HepG2 (cell line): ENCODE measurements around the gene CD248. TPM values are rescaled to one million over a fixed set of nuclear protein-coding genes. Genes with fewer than 3 reads are reported as not detected.

Experiments used
- ATF2 ChIP-seq: sonication (generic); formaldehyde crosslinking; IDR thresholded peaks from 2 replicates; pipeline ENCODE4 v1.4.0; 2020; ENCODE audit warnings: missing genetic modification reagents
- CSRNP2 ChIP-seq: sonication (generic); formaldehyde crosslinking; conservative IDR thresholded peaks from 2 replicates; pipeline ENCODE4 v1.8.0; 2022; ENCODE audit warnings: low read depth, missing genetic modification reagents
- GFI1 ChIP-seq: sonication (generic); formaldehyde crosslinking; IDR thresholded peaks from 2 replicates; pipeline ENCODE4 v1.5.0; 2020; ENCODE audit warnings: missing genetic modification reagents, mild to moderate bottlenecking, borderline replicate concordance
- HNRNPK ChIP-seq: fragments of 200-400 bp; formaldehyde crosslinking; IDR thresholded peaks from 2 replicates; pipeline ENCODE4 v1.6.1; 2018; ENCODE audit warnings: low read length, low read depth, moderate library complexity, mild to moderate bottlenecking; ENCODE audit not compliant: poor library complexity, severe bottlenecking
- KLF11 ChIP-seq: IDR thresholded peaks from 2 replicates; pipeline ENCODE4 v1.6.1; 2016; ENCODE audit warnings: missing compliant biosample characterization
- NFKB2 ChIP-seq: sonication (generic); formaldehyde crosslinking; IDR thresholded peaks from 2 replicates; pipeline ENCODE4 v1.4.0; 2020; ENCODE audit warnings: missing genetic modification reagents, borderline replicate concordance
- RELA ChIP-seq: sonication (generic); formaldehyde crosslinking; IDR thresholded peaks from 2 replicates; pipeline ENCODE4 v1.4.0; 2020; ENCODE audit warnings: missing genetic modification reagents
- SMARCC2 ChIP-seq: fragments of 450-650 bp; IDR thresholded peaks from 2 replicates; pipeline ENCODE4 v1.6.1; 2017; ENCODE audit warnings: antibody characterized with exemption, mild to moderate bottlenecking
- SMC3 ChIP-seq: IDR thresholded peaks from 2 replicates; pipeline ENCODE4 v1.6.1; 2011; ENCODE audit warnings: low read length, improper control_type of control experiment
- SOX5 ChIP-seq: IDR thresholded peaks from 2 replicates; pipeline ENCODE4 v1.6.1; 2016; ENCODE audit warnings: borderline replicate concordance
- TEAD2 ChIP-seq: sonication (generic); formaldehyde crosslinking; IDR thresholded peaks from 2 replicates; pipeline ENCODE4 v1.9.0; 2021; ENCODE audit warnings: missing genetic modification reagents
- ZBTB43 ChIP-seq: sonication (generic); formaldehyde crosslinking; conservative IDR thresholded peaks from 2 replicates; pipeline ENCODE4 v1.4.0; 2020; ENCODE audit warnings: missing genetic modification reagents
- ZFP1 ChIP-seq: IDR thresholded peaks from 2 replicates; pipeline ENCODE4 v1.6.1; 2016
- ZNF18 ChIP-seq: sonication (generic); formaldehyde crosslinking; IDR thresholded peaks from 2 replicates; pipeline ENCODE4 v1.8.0; 2022; ENCODE audit warnings: mild to moderate bottlenecking, missing genetic modification reagents; ENCODE audit not compliant: insufficient replicate concordance
- ZNF230 ChIP-seq: sonication (generic); formaldehyde crosslinking; IDR thresholded peaks from 2 replicates; pipeline ENCODE4 v1.4.0; 2020; ENCODE audit warnings: mild to moderate bottlenecking, missing genetic modification reagents
- ZNF274 ChIP-seq: sonication (generic); formaldehyde crosslinking; IDR thresholded peaks from 2 replicates; pipeline ENCODE4 v1.5.1; 2020; ENCODE audit warnings: mild to moderate bottlenecking, missing genetic modification reagents
- ZNF292 ChIP-seq: sonication (generic); formaldehyde crosslinking; IDR thresholded peaks from 2 replicates; pipeline ENCODE4 v1.8.1; 2022; ENCODE audit warnings: mild to moderate bottlenecking, low read depth, missing genetic modification reagents, borderline replicate concordance
- ZNF30 ChIP-seq: sonication (generic); formaldehyde crosslinking; IDR thresholded peaks from 2 replicates; pipeline ENCODE4 v1.5.0; 2020; ENCODE audit warnings: mild to moderate bottlenecking, missing genetic modification reagents
- ZNF746 ChIP-seq: sonication (generic); formaldehyde crosslinking; IDR thresholded peaks from 2 replicates; pipeline ENCODE4 v1.8.0; 2022; ENCODE audit warnings: mild to moderate bottlenecking, missing genetic modification reagents
- ZNF792 ChIP-seq: IDR thresholded peaks from 2 replicates; pipeline ENCODE4 v1.6.1; 2016
- ZSCAN22 ChIP-seq: sonication (generic); formaldehyde crosslinking; IDR thresholded peaks from 2 replicates; pipeline ENCODE4 v1.4.0; 2020; ENCODE audit warnings: mild to moderate bottlenecking, missing genetic modification reagents
- ZSCAN5A ChIP-seq: sonication (generic); formaldehyde crosslinking; IDR thresholded peaks from 2 replicates; pipeline ENCODE4 v1.8.0; 2022; ENCODE audit warnings: mild to moderate bottlenecking, missing genetic modification reagents, borderline replicate concordance
- polyA plus RNA-seq, 8 experiments: library from polyadenylated mRNA; depleted of rRNA in 3 of 8; stranded (reverse) in 7 of 8; unstranded in 1 of 8; fragments of >200 nt; fragmentation: Illumina TruSeq in 4 of 8; extraction: Trizol in 4 of 8; gene quantifications; 2 replicates each; pipeline versions ENCODE4 v1.2.1 to v1.2.3, GENCODE V29; 2011 to 2016; ENCODE audit warnings: low read depth in 4 of 8, missing spikeins in 1 of 8, mixed read lengths in 1 of 8; ENCODE audit not compliant: insufficient read depth in 1 of 8
- total RNA-seq, 5 experiments: library from RNA; depleted of rRNA; stranded (reverse); fragments of >200 nt; fragmentation: Illumina TruSeq; extraction: Trizol; gene quantifications; 2 replicates each; pipeline ENCODE4 v1.2.3, GENCODE V29; 2016; ENCODE audit warnings: low read depth in 1 of 5

The CD248 gene
- total and polyA plus RNA-seq, 2 of the 13 experiments (the other 11 are each of a cell fraction or from before 2014, with no cell fraction given), result 0.25 to 0.35 TPM

GRCh38 chr11:66282468-66283455, 34.1 kb downstream of the CD248 start (continued):
- TF ChIP-seq SMC3 (peak; percentile 31; the same call in 1 of the 2 replicates), ZNF230 (no peak; the same call in 1 of the 2 replicates), ZNF292 (CRISPR knock-in tag) (no peak), SOX5 (no peak), ZFP1 (CRISPR knock-in tag) (no peak), ZSCAN5A (no peak), CSRNP2 (no peak), ATF2 (CRISPR knock-in tag) (peak; percentile 71; the same call in 1 of the 2 replicates), KLF11 (CRISPR knock-in tag) (no peak), ZNF746 (CRISPR knock-in tag) (no peak), NFKB2 (CRISPR knock-in tag) (peak; percentile 46; the same call in 1 of the 2 replicates), ZNF30 (no peak), RELA (CRISPR knock-in tag) (no peak), ZNF274 (CRISPR knock-in tag) (no peak), SMARCC2 (no peak), ZSCAN22 (CRISPR knock-in tag) (no peak), GFI1 (CRISPR knock-in tag) (no peak), ZNF792 (CRISPR knock-in tag) (no peak), HNRNPK (peak; percentile 83), ZNF18 (CRISPR knock-in tag) (no peak), TEAD2 (CRISPR knock-in tag) (no peak), ZBTB43 (CRISPR knock-in tag) (no peak)
